DMS153 treated with DMSO at 0.1 percent for 48 hours (cell line): Measurements from ENCODE around the gene APBA1.
A peak's percentile ranks its signal among the peaks of the same experiment; 100 is the strongest.
"Not testable (repeated sequence)": the region's sequence is repeated elsewhere in the genome, so short reads cannot be mapped to it uniquely, and the experiment has no call there.

Experiments used
- DNase-seq: peaks from one replicate; lab custom pipeline; 2025; ENCODE audit not compliant: unreplicated experiment; lab: John Stamatoyannopoulos, UW

APBA1 gene

GRCh38 chr9:69420611-69421270 is 251.4 kb downstream of the APBA1 start:
- no peak for DNase-seq

- DNase-seq, result peak; percentile 19
Observed at GRCh38 chr9:69412741-69413150, 259.4 kb downstream of the APBA1 start.

- no peak for DNase-seq
Observed at GRCh38 chr9:69411931-69412740, 260.0 kb downstream of the APBA1 start.

GRCh38 chr9:69411246-69411645 is 260.9 kb downstream of the APBA1 start:
- no peak for DNase-seq

- not testable (repeated sequence) for DNase-seq
Observed at GRCh38 chr9:69409936-69410335, 262.2 kb downstream of the APBA1 start.

- no peak for DNase-seq
Observed at GRCh38 chr9:69400470-69400869, 271.7 kb downstream of the APBA1 start.

GRCh38 chr9:69397384-69398214 is 274.6 kb downstream of the APBA1 start:
- no peak for DNase-seq

GRCh38 chr9:69396759-69397158 is 275.4 kb downstream of the APBA1 start:
- no peak for DNase-seq

- DNase-seq, result no peak
Observed at GRCh38 chr9:69395718-69396117, 276.5 kb downstream of the APBA1 start.

- DNase-seq, result no peak
Observed at GRCh38 chr9:69393425-69393824, 278.7 kb downstream of the APBA1 start.

GRCh38 chr9:69392826-69393225 is 279.3 kb downstream of the APBA1 start:
- DNase-seq, result no peak

- DNase-seq, result no peak
Observed at GRCh38 chr9:69391946-69392345, 280.2 kb downstream of the APBA1 start.

- DNase-seq, result no peak
Observed at GRCh38 chr9:69391487-69391886, 280.7 kb downstream of the APBA1 start.

GRCh38 chr9:69389437-69389995 is 282.7 kb downstream of the APBA1 start:
- no peak for DNase-seq

GRCh38 chr9:69388596-69388995 is 283.6 kb downstream of the APBA1 start:
- DNase-seq, result no peak

GRCh38 chr9:69386651-69387050 is 285.5 kb downstream of the APBA1 start:
- no peak for DNase-seq

GRCh38 chr9:69385581-69386033 is 286.6 kb downstream of the APBA1 start:
- DNase-seq, result peak; percentile 42

GRCh38 chr9:69382135-69382534 is 290.0 kb downstream of the APBA1 start:
- DNase-seq, result no peak

- no peak for DNase-seq
Observed at GRCh38 chr9:69380811-69381210, 291.4 kb downstream of the APBA1 start.

GRCh38 chr9:69380301-69380700 is 291.9 kb downstream of the APBA1 start:
- DNase-seq, result no peak
